Right lobe of liver (tissue), 6 donors: ENCODE results near the gene PRND. TPM values are rescaled to one million over a fixed set of nuclear protein-coding genes. Genes with fewer than 3 reads are reported as not detected.

Source experiments
- ATAC-seq, 4 donors: fragments of 200-7000 bp; cut with Tn5 transposase; one replicate each; pipeline ENCODE4 v1.9.1; 2020; ENCODE audit warnings: mild to moderate bottlenecking in 4 of 4, moderate library complexity in 4 of 4
- DNase-seq, 3 donors: peaks; one replicate each; pipeline ENCODE4 v3.0.0-alpha.2; 2020
- H3K27ac ChIP-seq, 3 donors: fragments of 200-600 bp; one replicate each; pipeline ENCODE4 v1.8.0; 2022
- H3K27me3 ChIP-seq, 2 donors: fragments of 200-600 bp; one replicate each; pipeline ENCODE4 v1.8.0; 2022
- H3K36me3 ChIP-seq, 4 donors: fragments of 200-600 bp; sonication (generic) in 1 of 4; one replicate each; pipeline versions ENCODE4 v1.5.1 to v1.8.0; 2017 to 2022; ENCODE audit warnings: control low read depth in 1 of 4
- H3K4me1 ChIP-seq, 4 donors: fragments of 200-600 bp; sonication (generic) in 1 of 4; one replicate each; pipeline versions ENCODE4 v1.5.1 to v1.8.0; 2017 to 2022; ENCODE audit warnings: control low read depth in 1 of 4
- H3K4me3 ChIP-seq, 3 donors: fragments of 200-600 bp; one replicate each; pipeline ENCODE4 v1.8.0; 2022
- H3K9me3 ChIP-seq, 4 donors: fragments of 200-600 bp; sonication (generic) in 1 of 4; one replicate each; pipeline versions ENCODE4 v1.5.1 to v1.8.0; 2017 to 2022; ENCODE audit warnings: control low read depth in 1 of 4
- POLR2A ChIP-seq: fragments of 450-650 bp; IDR thresholded peaks from one replicate; pipeline ENCODE4 v1.6.1; 2017; ENCODE audit warnings: antibody characterized with exemption, mild to moderate bottlenecking
- WGBS: methylation state at CpG from one replicate; pipeline ENCODE4 v1.1.6; 2018; ENCODE audit warnings: low coverage, low lambda C conversion rate; ENCODE audit not compliant: insufficient coverage; ENCODE audit errors: missing lambda C conversion rate; 5-methylcytosine and 5-hydroxymethylcytosine counted together
- intact Hi-C, 2 donors: fragments of 100-400 bp; cut with DNase I; formaldehyde crosslinking; loops; one replicate each; pipeline versions ENCODE4 v1.11.2 to v1.14.1; 2022
- total RNA-seq, 6 experiments: library from RNA; depleted of rRNA in 2 of 6; stranded (reverse); fragments of >200 nt in 2 of 6; fragmentation: NEBNext Ultra II Directional in 3 of 6; extraction: Animal tissue kit (Norgen Biotek cat#: 25700) in 3 of 6; gene quantifications; one replicate each; pipeline versions ENCODE4 v1.1.0 to v1.2.4, GENCODE V29; 2016 to 2023
- TF ChIP-seq, protein P1 (sequence below), 4 donors: fragments of 200-600 bp in 3 of 4; fragments of 450-650 bp in 1 of 4; IDR thresholded peaks; one replicate each; pipeline versions ENCODE4 v1.5.1 to v1.8.0; 2016 to 2022; ENCODE audit warnings: antibody characterized with exemption in 4 of 4, mild to moderate bottlenecking in 2 of 4
- donor health status: DM: no; HTN: yes; CAD: no.
- donor health status: DM: no; HTN: no; CAD: no.
- donor health status: DM: no; HTN: no; CAD: no.
- donor health status: DM: no; HTN: yes; CAD: no.
- donor health status: DM: no; HTN: yes; CAD: no.

The PRND gene
- total RNA-seq, 6 experiments from 2014 or later, result not detected

DNA sequence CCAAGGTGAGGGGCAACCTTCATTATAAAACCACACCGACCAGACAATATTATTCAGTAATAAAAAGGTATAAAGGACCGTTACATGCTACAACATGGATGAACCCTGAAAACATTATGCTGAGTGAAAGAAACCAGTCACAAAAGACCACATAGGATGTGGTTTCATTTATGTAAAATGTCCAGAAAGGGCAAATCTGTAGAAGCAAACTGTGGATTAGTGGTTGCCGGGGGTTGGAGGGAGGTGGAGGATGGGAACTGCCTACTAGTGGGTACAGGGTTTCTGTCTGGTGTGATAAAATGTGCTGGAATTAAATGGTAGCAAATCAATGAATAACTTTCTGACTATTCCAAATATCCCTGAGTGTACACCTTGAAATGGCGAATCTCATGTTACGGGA, 10.2 kb upstream of the PRND start:
- Histone ChIP-seq H3K4me1 (no peaks in the 10 kb centered on the region), H3K9me3 (no peaks in the 10 kb centered on the region), H3K4me3 (no peak overlapping the region), H3K36me3 (no peaks in the 10 kb centered on the region), H3K27me3 (no peaks in the 10 kb centered on the region), H3K27ac (no peak overlapping the region)
- WGBS, result 68% methylated on average over 5 of the region's 5 CpGs
- DNase-seq (no peak), ATAC-seq (no peak)
- TF ChIP-seq, protein P1, sequence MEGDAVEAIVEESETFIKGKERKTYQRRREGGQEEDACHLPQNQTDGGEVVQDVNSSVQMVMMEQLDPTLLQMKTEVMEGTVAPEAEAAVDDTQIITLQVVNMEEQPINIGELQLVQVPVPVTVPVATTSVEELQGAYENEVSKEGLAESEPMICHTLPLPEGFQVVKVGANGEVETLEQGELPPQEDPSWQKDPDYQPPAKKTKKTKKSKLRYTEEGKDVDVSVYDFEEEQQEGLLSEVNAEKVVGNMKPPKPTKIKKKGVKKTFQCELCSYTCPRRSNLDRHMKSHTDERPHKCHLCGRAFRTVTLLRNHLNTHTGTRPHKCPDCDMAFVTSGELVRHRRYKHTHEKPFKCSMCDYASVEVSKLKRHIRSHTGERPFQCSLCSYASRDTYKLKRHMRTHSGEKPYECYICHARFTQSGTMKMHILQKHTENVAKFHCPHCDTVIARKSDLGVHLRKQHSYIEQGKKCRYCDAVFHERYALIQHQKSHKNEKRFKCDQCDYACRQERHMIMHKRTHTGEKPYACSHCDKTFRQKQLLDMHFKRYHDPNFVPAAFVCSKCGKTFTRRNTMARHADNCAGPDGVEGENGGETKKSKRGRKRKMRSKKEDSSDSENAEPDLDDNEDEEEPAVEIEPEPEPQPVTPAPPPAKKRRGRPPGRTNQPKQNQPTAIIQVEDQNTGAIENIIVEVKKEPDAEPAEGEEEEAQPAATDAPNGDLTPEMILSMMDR (IDR thresholded peaks at IDR 0.05), result no peak
- TF ChIP-seq POLR2A, result no peak
- intact Hi-C loops, result no loop called here

GRCh38 chr20:4713401-4713800, 8.3 kb upstream of the PRND start:
- Histone ChIP-seq H3K4me1 (no peaks in the 10 kb centered on the region), H3K27ac (no peak overlapping the region), H3K27me3 (no peaks in the 10 kb centered on the region), H3K4me3 (no peak overlapping the region), H3K9me3 (no peaks in the 10 kb centered on the region), H3K36me3 (no peaks in the 10 kb centered on the region)
- ATAC-seq, result no peak
- TF ChIP-seq, protein P1 (IDR thresholded peaks at IDR 0.05), result no peak
- TF ChIP-seq POLR2A, result no peak
- intact Hi-C loops, result no loop called here
- no peak for DNase-seq
- 84% methylated on average over 7 of the region's 7 CpGs for WGBS

GRCh38 chr20:4714818-4715217, 6.9 kb upstream of the PRND start:
- no peak for DNase-seq
- 43% methylated on average over 1 of the region's 1 CpG for WGBS
- Histone ChIP-seq H3K4me3 (no peak overlapping the region), H3K4me1 (no peaks in the 10 kb centered on the region), H3K9me3 (no peaks in the 10 kb centered on the region), H3K27ac (no peak overlapping the region), H3K36me3 (no peaks in the 10 kb centered on the region), H3K27me3 (no peaks in the 10 kb centered on the region)
- no peak for TF ChIP-seq POLR2A
- TF ChIP-seq, protein P1 (IDR thresholded peaks at IDR 0.05), result no peak
- no peak for ATAC-seq
- intact Hi-C loops, result no loop called here

GRCh38 chr20:4717816-4718570, 3.7 kb upstream of the PRND start:
- TF ChIP-seq POLR2A, result no peak
- TF ChIP-seq, protein P1 (IDR thresholded peaks at IDR 0.05), result no peak
- Histone ChIP-seq H3K4me3 (no peak overlapping the region), H3K4me1 (peaks cover 0 to 5% (median 0%) of the 10 kb centered on the region in 4 donors), H3K9me3 (no peaks in the 10 kb centered on the region), H3K27ac (no peak overlapping the region), H3K36me3 (no peaks in the 10 kb centered on the region), H3K27me3 (no peaks in the 10 kb centered on the region)
- WGBS, result 66% methylated on average over 10 of the region's 12 CpGs
- intact Hi-C loops, result no loop called here
- no peak for ATAC-seq
- DNase-seq, result no peak
